Activated CD4-positive, alpha-beta T cell treated with anti-CD3 and anti-CD28 coated beads, Interleukin-2, amount 50 U/mL, for 4 hours (primary cell): ENCODE measurements around the gene IL20RB.

Experiments
- DNase-seq, 2 experiments: peaks; one replicate each; pipeline ENCODE4 v3.0.0-alpha.2; 2020

The IL20RB gene

GRCh38 chr3:136957751-136958288 is at the start of gene IL20RB:
Gene IL20RB, plus strand, starts transcription at chr3:136957983. Its CDS starts 131 bp downstream, at chr3:136958114.
- DNase-seq: no peak

- no peak for DNase-seq
Measured at GRCh38 chr3:136908297-136908696, 49.5 kb upstream of the IL20RB start.

GRCh38 chr3:136909187-136909586 is 48.6 kb upstream of the IL20RB start:
- no peak for DNase-seq

- DNase-seq: no peak
Measured at GRCh38 chr3:136910697-136911096, 47.1 kb upstream of the IL20RB start.

GRCh38 chr3:136913168-136913567 is 44.6 kb upstream of the IL20RB start:
- DNase-seq: no peak

- DNase-seq: no peak
Measured at GRCh38 chr3:136914739-136915138, 43.0 kb upstream of the IL20RB start.

- DNase-seq: no peak
Measured at GRCh38 chr3:136916223-136916622, 41.6 kb upstream of the IL20RB start.

- no peak for DNase-seq
Measured at GRCh38 chr3:136919799-136920580, 37.8 kb upstream of the IL20RB start.

- no peak for DNase-seq
Measured at GRCh38 chr3:136920904-136921611, 36.7 kb upstream of the IL20RB start.

- no peak for DNase-seq
Measured at GRCh38 chr3:136925425-136926190, 32.2 kb upstream of the IL20RB start.

- no peak for DNase-seq
Measured at GRCh38 chr3:136928240-136928639, 29.5 kb upstream of the IL20RB start.

- no peak for DNase-seq
Measured at GRCh38 chr3:136929977-136930670, 27.7 kb upstream of the IL20RB start.

GRCh38 chr3:136931606-136932005 is 26.2 kb upstream of the IL20RB start:
- no peak for DNase-seq

GRCh38 chr3:136932523-136932922 is 25.3 kb upstream of the IL20RB start:
- DNase-seq: no peak

- no peak for DNase-seq
Measured at GRCh38 chr3:136932978-136933772, 24.6 kb upstream of the IL20RB start.

GRCh38 chr3:136937175-136937574 is 20.6 kb upstream of the IL20RB start:
- no peak for DNase-seq

GRCh38 chr3:136937851-136938250 is 19.9 kb upstream of the IL20RB start:
- DNase-seq: no peak

- DNase-seq: no peak
Measured at GRCh38 chr3:136938334-136938733, 19.4 kb upstream of the IL20RB start.

- no peak for DNase-seq
Measured at GRCh38 chr3:136939489-136939888, 18.3 kb upstream of the IL20RB start.

- DNase-seq: no peak
Measured at GRCh38 chr3:136942803-136943202, 15.0 kb upstream of the IL20RB start.

GRCh38 chr3:136943436-136943835 is 14.3 kb upstream of the IL20RB start:
- DNase-seq: no peak

- DNase-seq: no peak
Measured at GRCh38 chr3:136946978-136947377, 10.8 kb upstream of the IL20RB start.
